ENCODE results near the gene AASS. TPM values are rescaled to one million over a fixed set of nuclear protein-coding genes. Genes with fewer than 3 reads are reported as not detected.

AASS gene
- total RNA-seq, 2 donors from 2014 or later: 60.5 to 99.7 TPM

DNA sequence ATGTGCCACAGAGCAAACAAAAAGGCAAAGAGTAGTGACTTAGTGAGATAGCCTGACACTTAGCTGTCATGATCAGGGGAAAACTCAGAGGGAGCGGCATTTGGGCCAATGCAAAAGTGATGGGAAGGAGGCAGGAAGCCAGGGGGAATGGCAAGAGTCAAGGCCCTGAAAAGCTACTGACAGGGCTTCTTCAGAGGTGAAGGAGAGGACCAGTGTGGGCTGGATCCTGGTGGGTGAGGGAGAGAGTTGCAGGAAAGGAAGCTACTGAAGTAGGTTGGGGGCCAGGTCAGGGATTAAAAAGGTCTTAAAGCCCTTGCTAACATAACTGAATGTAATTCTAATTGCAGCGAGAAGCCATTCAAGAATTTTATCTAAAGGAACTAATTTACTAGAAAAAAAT, 117.0 kb downstream of the AASS start:
- Histone ChIP-seq H3K9me3 (ENCODE audit: control insufficient read depth, low read length) (no peaks in the 10 kb centered on the region), H3K27me3 (ENCODE audit: control insufficient read depth, insufficient read depth, low read length, poor library complexity, severe bottlenecking) (no peaks in the 10 kb centered on the region), H3K4me1 (ENCODE audit: control insufficient read depth, insufficient read depth, low read length) (no peaks in the 10 kb centered on the region), H3K9ac (ENCODE audit: extremely low read depth, low read length, poor library complexity, severe bottlenecking) (no peak overlapping the region), H3K36me3 (ENCODE audit: control insufficient read depth, insufficient read depth, low read length) (no peaks in the 10 kb centered on the region), H3K4me3 (ENCODE audit: low read length) (no peak overlapping the region), H3K27ac (ENCODE audit: low read depth, low read length) (no peak overlapping the region)
- WGBS, 2 experiments (ENCODE audit: insufficient coverage in 1 of 2, insufficient read length in 1 of 2): 83 to 88% methylated on average over 1 to 2 of the region's 2 CpGs
- no peaks in the 10 kb centered on the region for H3K27me3 Mint-ChIP-seq (ENCODE audit: insufficient read depth)
- no peaks in the 10 kb centered on the region for H3K9me3 Mint-ChIP-seq
- no peak overlapping the region for H3K4me3 Mint-ChIP-seq
- DNase-seq: peak; percentile 48
- no peaks in the 10 kb centered on the region for H3K36me3 Mint-ChIP-seq (ENCODE audit: low read depth)
- no peak overlapping the region for H3K27ac Mint-ChIP-seq
- no peaks in the 10 kb centered on the region for H3K4me1 Mint-ChIP-seq
- TF ChIP-seq, protein P1, sequence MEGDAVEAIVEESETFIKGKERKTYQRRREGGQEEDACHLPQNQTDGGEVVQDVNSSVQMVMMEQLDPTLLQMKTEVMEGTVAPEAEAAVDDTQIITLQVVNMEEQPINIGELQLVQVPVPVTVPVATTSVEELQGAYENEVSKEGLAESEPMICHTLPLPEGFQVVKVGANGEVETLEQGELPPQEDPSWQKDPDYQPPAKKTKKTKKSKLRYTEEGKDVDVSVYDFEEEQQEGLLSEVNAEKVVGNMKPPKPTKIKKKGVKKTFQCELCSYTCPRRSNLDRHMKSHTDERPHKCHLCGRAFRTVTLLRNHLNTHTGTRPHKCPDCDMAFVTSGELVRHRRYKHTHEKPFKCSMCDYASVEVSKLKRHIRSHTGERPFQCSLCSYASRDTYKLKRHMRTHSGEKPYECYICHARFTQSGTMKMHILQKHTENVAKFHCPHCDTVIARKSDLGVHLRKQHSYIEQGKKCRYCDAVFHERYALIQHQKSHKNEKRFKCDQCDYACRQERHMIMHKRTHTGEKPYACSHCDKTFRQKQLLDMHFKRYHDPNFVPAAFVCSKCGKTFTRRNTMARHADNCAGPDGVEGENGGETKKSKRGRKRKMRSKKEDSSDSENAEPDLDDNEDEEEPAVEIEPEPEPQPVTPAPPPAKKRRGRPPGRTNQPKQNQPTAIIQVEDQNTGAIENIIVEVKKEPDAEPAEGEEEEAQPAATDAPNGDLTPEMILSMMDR (conservative IDR thresholded peaks at IDR 0.05): no peak

Other genes with a start within 250 kb of the AASS start
- under 1 TPM in 1 of 2 donors, not detected in 1; 0.22 TPM for gene FEZF1, start 160.5 kb upstream of the AASS start, total RNA-seq